Measurements from ENCODE around the gene KCNG1. TPM values are rescaled to one million over a fixed set of nuclear protein-coding genes. Genes with fewer than 3 reads are reported as not detected.

The KCNG1 gene
- total and polyA plus RNA-seq, 2 experiments from 2014 or later, result 26.1 to 45.8 TPM

DNA sequence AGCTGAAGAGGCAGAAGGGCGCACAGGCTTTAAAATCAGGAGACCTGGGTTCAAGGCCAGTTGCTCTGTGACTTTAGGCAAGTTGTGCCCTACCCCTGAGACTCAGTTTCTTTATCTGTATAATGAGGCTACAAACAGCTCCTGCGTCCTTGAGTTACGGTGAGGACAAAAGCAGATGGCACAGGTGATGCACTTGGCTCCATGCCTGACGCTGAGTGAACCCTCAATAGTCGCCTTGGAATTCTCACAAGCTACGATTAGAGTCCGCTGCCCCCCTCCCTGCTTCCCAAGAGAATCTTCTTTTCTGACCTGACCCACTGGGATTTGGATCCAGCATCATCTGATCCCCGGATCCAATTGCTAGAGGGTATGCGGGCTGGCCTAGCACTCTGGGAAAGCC lies 6.4 kb downstream of the KCNG1 start:
- Histone ChIP-seq H3K27ac (no peak overlapping the region), H3K9me2 (replicated peaks; ENCODE audit: insufficient read depth) (no peaks in the 10 kb centered on the region), H3K4me3 (no peak overlapping the region), H3K27me3 (peaks cover 17% of the 10 kb centered on the region), H3K36me3 (replicated peaks; ENCODE audit: insufficient read depth, low read depth) (no peaks in the 10 kb centered on the region), H3K9me3 (ENCODE audit: low read depth) (no peaks in the 10 kb centered on the region), H4K20me1 (ENCODE audit: insufficient read depth, poor library complexity, severe bottlenecking) (no peaks in the 10 kb centered on the region), H3K79me2 (no peaks in the 10 kb centered on the region), H2AFZ (no peak overlapping the region), H3K4me1 (ENCODE audit: insufficient read depth) (peaks cover 10% of the 10 kb centered on the region), H3K4me2 (no peak overlapping the region)
- TF ChIP-seq EZH2 (IDR thresholded peaks at IDR 0.05; ENCODE audit: borderline replicate concordance), result no peak
- TF ChIP-seq EZH2phosphoT487 (IDR thresholded peaks at IDR 0.05; ENCODE audit: low read depth, severe bottlenecking, unreplicated experiment), result no peak
- TF ChIP-seq, protein P1, sequence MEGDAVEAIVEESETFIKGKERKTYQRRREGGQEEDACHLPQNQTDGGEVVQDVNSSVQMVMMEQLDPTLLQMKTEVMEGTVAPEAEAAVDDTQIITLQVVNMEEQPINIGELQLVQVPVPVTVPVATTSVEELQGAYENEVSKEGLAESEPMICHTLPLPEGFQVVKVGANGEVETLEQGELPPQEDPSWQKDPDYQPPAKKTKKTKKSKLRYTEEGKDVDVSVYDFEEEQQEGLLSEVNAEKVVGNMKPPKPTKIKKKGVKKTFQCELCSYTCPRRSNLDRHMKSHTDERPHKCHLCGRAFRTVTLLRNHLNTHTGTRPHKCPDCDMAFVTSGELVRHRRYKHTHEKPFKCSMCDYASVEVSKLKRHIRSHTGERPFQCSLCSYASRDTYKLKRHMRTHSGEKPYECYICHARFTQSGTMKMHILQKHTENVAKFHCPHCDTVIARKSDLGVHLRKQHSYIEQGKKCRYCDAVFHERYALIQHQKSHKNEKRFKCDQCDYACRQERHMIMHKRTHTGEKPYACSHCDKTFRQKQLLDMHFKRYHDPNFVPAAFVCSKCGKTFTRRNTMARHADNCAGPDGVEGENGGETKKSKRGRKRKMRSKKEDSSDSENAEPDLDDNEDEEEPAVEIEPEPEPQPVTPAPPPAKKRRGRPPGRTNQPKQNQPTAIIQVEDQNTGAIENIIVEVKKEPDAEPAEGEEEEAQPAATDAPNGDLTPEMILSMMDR (IDR thresholded peaks at IDR 0.05; ENCODE audit: poor library complexity), result no peak
- WGBS (ENCODE audit: low lambda C conversion rate, missing lambda C conversion rate), result 95% methylated on average over 9 of the region's 9 CpGs
- no peak for DNase-seq (ENCODE audit: low spot score)

DNA sequence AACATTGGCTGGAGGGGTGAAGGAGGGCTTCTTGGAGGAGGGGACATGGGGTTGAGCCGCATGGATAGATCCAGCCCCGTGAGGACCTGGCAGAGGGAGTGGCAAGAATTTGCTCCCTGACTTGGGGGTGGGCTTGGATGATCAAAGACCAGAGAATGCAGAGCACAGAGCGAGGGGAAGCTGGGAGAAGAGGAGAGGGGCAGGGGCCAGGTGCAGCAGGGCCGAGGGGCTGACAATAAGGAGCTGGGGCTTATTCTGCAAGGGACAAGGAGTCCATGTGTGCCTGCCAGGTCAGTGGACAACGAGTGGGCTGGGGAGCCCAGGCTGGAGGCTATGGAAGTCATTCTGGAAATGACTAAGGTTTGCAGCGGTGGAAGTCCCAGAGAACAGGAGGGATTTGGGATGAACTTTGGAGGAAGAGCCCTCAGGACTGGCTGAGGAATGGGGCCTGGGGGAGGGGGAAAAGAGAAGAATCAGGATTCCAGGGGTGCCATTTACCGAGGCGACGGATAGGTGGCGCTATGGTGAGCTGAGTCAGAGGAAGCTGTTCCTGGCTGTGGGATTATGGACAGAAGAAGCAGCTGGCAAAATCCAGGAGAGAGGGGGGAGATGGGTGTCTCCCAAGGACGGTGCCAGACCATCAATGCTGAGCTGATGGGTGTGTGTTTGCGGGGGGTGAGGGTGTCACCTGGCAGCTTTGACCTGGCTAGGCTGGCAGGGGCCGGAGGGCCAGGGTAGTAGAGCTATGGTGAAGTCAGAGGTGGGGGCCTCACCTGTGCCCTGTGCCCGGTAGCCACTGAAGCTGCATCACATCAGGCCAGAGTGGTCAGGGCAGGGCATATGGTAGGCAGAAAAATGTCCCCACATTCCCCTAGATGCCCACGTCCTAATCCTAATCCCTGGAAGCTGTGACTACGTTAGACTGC lies 7.8 kb downstream of the KCNG1 start:
- no peaks in the 10 kb centered on the region for H3K79me2 ChIP-seq
- H3K4me1 ChIP-seq (ENCODE audit: insufficient read depth), result peaks cover 10% of the 10 kb centered on the region
- TF ChIP-seq EZH2phosphoT487 (IDR thresholded peaks at IDR 0.05; ENCODE audit: low read depth, severe bottlenecking, unreplicated experiment) (no peak), EZH2 (IDR thresholded peaks at IDR 0.05; ENCODE audit: borderline replicate concordance) (no peak)
- TF ChIP-seq, protein P1 (IDR thresholded peaks at IDR 0.05; ENCODE audit: poor library complexity), result peak; percentile 65
- no peaks in the 10 kb centered on the region for H3K9me3 ChIP-seq (ENCODE audit: low read depth)
- no peak overlapping the region for H2AFZ ChIP-seq
- no peaks in the 10 kb centered on the region for H4K20me1 ChIP-seq (ENCODE audit: insufficient read depth, poor library complexity, severe bottlenecking)
- no peak overlapping the region for H3K4me2 ChIP-seq
- no peak overlapping the region for H3K4me3 ChIP-seq
- no peak overlapping the region for H3K27ac ChIP-seq
- WGBS (ENCODE audit: low lambda C conversion rate, missing lambda C conversion rate), result 50% methylated on average over 15 of the region's 16 CpGs
- H3K27me3 ChIP-seq, result peaks cover 3% of the 10 kb centered on the region
- peak; percentile 80 for DNase-seq (ENCODE audit: low spot score)
- H3K36me3 ChIP-seq (replicated peaks; ENCODE audit: insufficient read depth, low read depth), result no peaks in the 10 kb centered on the region
- no peaks in the 10 kb centered on the region for H3K9me2 ChIP-seq (replicated peaks; ENCODE audit: insufficient read depth)

DNA sequence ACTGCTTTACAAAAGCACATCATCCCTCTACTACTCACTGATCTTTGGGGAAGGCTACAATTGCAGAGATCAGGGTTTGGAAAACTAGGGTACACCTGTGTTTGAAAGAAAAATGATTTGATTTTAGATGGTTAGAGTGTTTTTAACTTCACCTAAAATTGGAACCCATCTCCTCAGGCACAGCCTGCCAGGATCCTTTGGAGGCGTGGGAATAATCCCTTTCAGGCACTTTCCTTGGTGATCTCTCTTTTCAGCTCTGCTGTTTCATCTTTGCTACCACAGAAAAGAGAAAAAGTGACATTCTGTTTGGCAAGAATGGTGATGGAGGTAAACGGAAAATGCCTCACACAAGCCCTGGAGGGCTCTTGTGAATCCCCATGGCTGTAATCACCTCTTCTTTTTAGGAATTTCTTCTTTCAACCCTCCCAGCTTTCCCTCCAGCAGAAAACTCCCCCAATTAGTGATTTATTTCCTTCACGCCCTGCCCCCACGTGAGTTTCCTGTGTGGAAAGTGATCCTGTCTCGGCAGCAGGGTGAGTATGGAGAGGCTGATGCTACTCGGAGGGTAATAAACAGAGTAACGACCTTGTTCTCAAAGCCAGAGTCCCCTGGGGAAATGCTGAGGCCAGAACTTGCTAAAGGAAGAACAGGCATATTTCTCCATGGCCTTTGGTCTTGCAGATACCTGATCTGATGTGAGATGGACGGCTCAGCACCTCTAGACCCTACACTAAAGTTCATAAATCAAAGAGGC lies 9.2 kb downstream of the KCNG1 start:
- no peaks in the 10 kb centered on the region for H3K9me3 ChIP-seq (ENCODE audit: low read depth)
- H3K4me2 ChIP-seq, result no peak overlapping the region
- DNase-seq (ENCODE audit: low spot score), result peak; percentile 58
- H4K20me1 ChIP-seq (ENCODE audit: insufficient read depth, poor library complexity, severe bottlenecking), result no peaks in the 10 kb centered on the region
- 31% methylated on average over 8 of the region's 8 CpGs for WGBS (ENCODE audit: low lambda C conversion rate, missing lambda C conversion rate)
- H2AFZ ChIP-seq, result no peak overlapping the region
- peaks cover 10% of the 10 kb centered on the region for H3K4me1 ChIP-seq (ENCODE audit: insufficient read depth)
- no peaks in the 10 kb centered on the region for H3K9me2 ChIP-seq (replicated peaks; ENCODE audit: insufficient read depth)
- no peak for TF ChIP-seq EZH2 (IDR thresholded peaks at IDR 0.05; ENCODE audit: borderline replicate concordance)
- TF ChIP-seq, protein P1 (IDR thresholded peaks at IDR 0.05; ENCODE audit: poor library complexity), result no peak
- TF ChIP-seq EZH2phosphoT487 (IDR thresholded peaks at IDR 0.05; ENCODE audit: low read depth, severe bottlenecking, unreplicated experiment), result no peak
- H3K4me3 ChIP-seq, result no peak overlapping the region
- H3K36me3 ChIP-seq (replicated peaks; ENCODE audit: insufficient read depth, low read depth), result no peaks in the 10 kb centered on the region
- H3K27me3 ChIP-seq, result no peaks in the 10 kb centered on the region
- H3K27ac ChIP-seq, result no peak overlapping the region
- no peaks in the 10 kb centered on the region for H3K79me2 ChIP-seq

Measured in hepatocyte (in vitro differentiated cells).